ENCODE measurements around the gene TRAPPC6A.

The TRAPPC6A gene

GRCh38 chr19:45186509-45187334 lies 8.7 kb upstream of the TRAPPC6A start:
- DNase-seq (ENCODE audit: low spot score), result no peak

DNA sequence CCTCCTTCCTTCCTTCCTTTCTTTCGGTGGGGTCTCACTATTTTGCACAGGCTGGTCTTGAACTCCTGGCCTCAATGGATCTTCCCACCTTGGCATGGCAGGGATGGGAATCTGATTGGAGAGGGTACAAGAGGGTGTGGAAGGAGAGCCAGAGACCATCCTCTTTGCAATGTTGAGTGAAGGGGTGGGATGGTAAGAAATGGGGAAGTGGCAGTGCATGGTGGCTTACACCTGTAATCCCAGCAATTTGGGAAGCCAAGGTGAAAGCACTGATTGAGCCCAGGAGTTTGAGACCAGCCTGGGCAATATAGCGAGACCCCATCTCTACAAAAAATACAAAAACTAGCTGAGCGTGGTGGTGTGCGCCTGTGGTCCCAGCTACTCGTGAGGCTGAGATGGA lies 6.1 kb upstream of the TRAPPC6A start:
- DNase-seq (ENCODE audit: low spot score), result no peak

DNA sequence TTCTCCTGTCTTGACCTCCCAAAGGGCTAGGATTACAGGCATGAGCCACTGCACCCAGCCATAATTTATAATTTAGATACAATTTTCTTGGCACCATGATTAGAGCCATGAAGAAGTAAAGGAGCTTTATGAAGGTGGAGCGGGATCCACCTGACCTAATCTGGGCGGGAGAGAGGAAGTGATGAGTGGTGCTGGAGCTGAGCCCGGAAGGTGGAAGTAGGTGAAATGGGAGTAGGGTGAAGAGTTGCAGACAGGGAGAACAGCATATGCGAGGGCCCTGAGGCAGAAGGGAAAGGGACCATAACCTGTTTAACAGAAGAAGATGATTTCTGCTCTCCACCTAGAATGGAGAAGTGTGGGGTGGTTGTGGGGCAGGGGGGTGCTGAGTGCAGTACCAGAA lies 4.7 kb upstream of the TRAPPC6A start:
- no peak for DNase-seq (ENCODE audit: low spot score)

- no peak for DNase-seq (ENCODE audit: low spot score)
Observed at GRCh38 chr19:45180936-45181335, 2.9 kb upstream of the TRAPPC6A start.

- no peak for DNase-seq (ENCODE audit: low spot score)
Observed at GRCh38 chr19:45179892-45180370, 1.9 kb upstream of the TRAPPC6A start.

DNA sequence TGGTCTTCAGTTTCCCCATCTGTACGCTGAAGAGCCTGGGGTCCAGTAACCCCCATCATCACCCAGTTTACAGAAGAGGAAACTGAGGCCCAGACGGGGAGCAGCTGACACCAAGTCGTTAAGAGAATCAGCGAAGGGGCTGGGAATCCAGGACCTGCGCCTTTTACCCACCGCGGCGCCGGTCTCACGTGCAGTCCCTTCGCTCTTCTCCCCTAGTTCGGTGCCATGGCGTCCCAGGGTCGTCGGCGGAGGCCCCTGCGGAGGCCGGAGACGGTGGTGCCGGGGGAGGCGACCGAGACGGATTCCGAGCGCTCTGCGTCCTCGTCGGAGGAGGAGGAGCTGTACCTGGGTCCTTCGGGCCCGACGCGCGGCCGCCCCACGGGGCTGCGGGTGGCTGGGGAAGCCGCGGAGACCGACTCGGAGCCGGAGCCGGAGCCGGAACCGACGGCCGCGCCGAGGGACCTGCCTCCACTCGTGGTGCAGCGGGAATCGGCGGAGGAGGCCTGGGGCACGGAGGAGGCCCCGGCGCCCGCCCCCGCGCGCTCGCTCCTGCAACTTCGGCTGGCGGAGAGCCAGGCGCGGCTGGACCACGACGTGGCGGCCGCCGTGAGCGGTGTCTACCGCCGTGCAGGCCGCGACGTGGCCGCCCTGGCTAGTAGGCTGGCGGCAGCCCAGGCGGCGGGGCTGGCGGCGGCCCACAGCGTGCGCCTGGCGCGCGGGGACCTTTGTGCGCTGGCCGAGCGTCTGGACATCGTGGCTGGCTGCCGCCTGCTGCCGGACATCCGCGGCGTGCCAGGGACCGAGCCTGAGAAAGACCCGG lies 1.2 kb upstream of the TRAPPC6A start:
- DNase-seq (ENCODE audit: low spot score), result no peak

- DNase-seq (ENCODE audit: low spot score), result peak; percentile 100
Observed at GRCh38 chr19:45178262-45179071, 430 bp upstream of the TRAPPC6A start, which contains the start of gene BLOC1S3. TSS of gene BLOC1S3 (plus strand) at chr19:45178784. CDS start at chr19:45179297, 513 bp downstream.

- DNase-seq (ENCODE audit: low spot score), result no peak
Observed at GRCh38 chr19:45175515-45176345, 2.3 kb downstream of the TRAPPC6A start.

GRCh38 chr19:45173816-45174215 lies 4.2 kb downstream of the TRAPPC6A start:
- DNase-seq (ENCODE audit: low spot score), result no peak

GRCh38 chr19:45172611-45173208 lies 5.3 kb downstream of the TRAPPC6A start:
- no peak for DNase-seq (ENCODE audit: low spot score)

- DNase-seq (ENCODE audit: low spot score), result no peak
Observed at GRCh38 chr19:45172173-45172572, 5.9 kb downstream of the TRAPPC6A start.

- no peak for DNase-seq (ENCODE audit: low spot score)
Observed at GRCh38 chr19:45171211-45171623, 6.8 kb downstream of the TRAPPC6A start.

DNA sequence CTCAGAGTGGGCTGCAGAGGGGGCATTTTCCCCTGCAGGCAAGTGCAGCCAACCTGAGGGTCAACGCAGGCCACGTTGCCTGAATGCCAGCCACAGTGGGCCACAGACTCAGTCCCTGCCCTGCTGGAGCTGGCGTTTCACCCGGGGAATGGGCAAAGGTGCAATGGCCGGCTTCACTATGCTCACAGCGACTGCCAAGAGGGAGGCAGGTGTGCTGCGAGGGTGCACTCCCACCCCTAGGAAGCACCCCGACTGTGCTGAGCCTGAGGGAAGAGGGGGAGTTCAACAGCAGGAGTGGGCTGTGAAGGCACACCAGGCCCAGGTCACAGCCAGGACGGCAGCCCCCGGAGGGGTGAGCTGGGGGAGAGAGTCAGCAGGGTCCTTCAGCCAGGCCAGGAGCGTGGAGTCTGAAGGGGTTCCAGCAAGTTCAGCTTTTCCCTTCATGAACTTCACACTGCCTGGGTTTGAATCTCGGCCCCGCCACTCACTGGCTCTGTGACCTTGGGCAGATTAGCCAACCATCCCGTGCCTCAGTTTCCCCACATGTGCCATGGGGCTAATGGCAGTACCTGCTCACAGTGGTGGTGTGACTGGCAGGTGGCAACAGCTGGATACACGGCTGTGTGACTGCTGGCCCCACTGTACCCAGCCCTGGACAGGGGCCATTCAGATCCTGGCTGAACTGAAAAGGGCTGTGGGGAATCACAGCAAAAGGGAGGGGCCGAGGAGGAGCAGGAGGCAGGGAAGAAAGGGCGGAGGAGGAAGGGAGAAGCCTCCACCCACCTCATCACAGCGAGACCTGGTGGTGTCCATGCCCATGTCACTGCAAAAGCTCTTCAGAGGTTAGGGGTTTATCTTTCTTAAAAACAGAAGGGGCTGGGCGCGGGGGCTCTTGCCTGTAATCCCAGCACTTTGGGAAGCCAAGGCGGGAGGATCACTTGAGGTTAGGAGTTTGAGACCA lies 7.6 kb downstream of the TRAPPC6A start:
- no peak for DNase-seq (ENCODE audit: low spot score)

- no peak for DNase-seq (ENCODE audit: low spot score)
Observed at GRCh38 chr19:45169602-45170001, 8.4 kb downstream of the TRAPPC6A start.

DNA sequence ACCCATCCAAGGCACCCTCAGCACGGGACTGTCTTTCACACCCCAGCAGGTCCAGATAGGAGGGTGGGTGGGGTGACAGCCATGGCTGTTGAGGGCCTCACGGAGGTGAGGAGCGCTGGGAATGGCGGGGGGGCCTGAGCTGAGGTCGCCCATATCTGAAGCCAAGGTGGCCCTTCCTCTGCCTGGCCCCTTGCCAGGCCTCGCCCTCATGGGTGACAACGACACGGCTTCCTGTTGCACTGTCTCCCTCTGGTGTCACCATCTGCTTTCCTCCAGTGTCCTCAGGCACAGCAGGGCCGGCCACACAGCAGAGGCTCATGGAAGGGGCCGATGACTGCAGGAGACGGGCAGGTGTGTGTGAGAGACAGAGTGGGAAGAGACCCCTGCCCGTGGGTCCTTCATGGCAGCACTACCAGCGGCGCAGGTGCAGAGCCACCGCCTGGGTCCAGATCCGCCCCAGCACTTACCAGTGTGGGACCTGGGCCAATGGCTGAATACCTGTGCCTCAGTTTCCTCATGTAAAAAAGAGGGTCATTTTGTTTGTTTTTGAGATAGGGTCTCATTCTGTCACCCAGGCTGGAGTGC lies 9.2 kb downstream of the TRAPPC6A start:
- DNase-seq (ENCODE audit: low spot score), result no peak

DNA sequence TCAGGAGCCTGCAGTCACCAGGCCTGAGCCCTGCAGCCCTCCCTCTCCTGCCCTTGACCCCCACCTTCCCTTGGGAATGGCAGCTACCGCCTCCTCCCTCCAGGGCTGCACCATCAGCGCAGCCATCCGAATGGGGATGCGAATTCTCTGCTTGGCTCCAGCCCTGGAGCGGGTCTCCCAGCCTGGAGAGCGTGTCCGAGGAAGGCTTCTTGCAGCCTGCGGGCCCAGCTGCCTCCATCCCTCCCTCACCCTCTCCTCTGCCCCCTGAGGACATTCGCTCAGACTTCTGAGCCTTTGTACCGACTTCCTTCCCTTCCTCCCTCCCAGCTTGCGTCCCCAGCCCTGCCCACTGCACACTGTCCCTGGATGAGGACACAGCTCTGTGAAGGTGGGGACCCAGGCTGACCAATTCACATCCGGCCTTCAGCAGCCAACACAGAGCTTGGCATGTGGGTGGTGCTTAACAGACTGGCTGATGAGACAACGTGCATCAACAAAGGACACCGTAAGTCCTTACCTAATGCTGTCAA lies 11.2 kb downstream of the TRAPPC6A start:
- no peak for DNase-seq (ENCODE audit: low spot score)

- DNase-seq (ENCODE audit: low spot score), result no peak
Observed at GRCh38 chr19:45164577-45165335, 13.3 kb downstream of the TRAPPC6A start.

Measured in ecto neural progenitor cell (in vitro differentiated cells).